ENCODE results near the gene MICALL1. TPM values are rescaled to one million over a fixed set of nuclear protein-coding genes. Genes with fewer than 3 reads are reported as not detected.

Gene MICALL1
- total RNA-seq, 1 donor from 2014 or later = 65.5 TPM

DNA sequence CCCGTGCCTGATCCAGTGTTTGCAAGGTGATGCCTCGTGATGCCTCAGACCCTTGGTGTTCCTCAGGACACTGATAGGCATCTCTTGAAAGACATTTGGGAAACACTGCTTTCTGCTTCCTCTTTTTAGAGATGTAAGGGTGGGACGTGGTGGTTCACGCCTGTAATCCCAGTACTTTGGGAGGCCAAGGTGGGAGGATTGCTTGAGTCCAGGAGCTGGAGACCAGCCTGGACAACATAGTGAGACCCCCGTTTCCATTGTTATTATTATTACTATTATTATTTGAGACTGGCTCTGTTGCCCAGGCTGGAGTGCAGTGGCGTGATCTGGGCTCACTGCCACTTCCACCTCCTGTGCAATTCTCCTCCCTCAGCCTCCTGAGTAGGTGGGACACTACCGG, 84.8 kb downstream of the MICALL1 start:
- Mint-ChIP-seq H3K27me3 (ENCODE audit: low read depth) (no peaks in the 10 kb centered on the region), H3K36me3 (ENCODE audit: low read depth) (no peaks in the 10 kb centered on the region), H3K4me1 (ENCODE audit: low read depth) (no peaks in the 10 kb centered on the region), H3K27ac (ENCODE audit: unreplicated experiment) (no peak overlapping the region), H3K4me3 (ENCODE audit: unreplicated experiment) (no peak overlapping the region), H3K9me3 (ENCODE audit: low read depth) (no peaks in the 10 kb centered on the region)
- DNase-seq (ENCODE audit: low spot score) = no peak
- TF ChIP-seq, protein P1, sequence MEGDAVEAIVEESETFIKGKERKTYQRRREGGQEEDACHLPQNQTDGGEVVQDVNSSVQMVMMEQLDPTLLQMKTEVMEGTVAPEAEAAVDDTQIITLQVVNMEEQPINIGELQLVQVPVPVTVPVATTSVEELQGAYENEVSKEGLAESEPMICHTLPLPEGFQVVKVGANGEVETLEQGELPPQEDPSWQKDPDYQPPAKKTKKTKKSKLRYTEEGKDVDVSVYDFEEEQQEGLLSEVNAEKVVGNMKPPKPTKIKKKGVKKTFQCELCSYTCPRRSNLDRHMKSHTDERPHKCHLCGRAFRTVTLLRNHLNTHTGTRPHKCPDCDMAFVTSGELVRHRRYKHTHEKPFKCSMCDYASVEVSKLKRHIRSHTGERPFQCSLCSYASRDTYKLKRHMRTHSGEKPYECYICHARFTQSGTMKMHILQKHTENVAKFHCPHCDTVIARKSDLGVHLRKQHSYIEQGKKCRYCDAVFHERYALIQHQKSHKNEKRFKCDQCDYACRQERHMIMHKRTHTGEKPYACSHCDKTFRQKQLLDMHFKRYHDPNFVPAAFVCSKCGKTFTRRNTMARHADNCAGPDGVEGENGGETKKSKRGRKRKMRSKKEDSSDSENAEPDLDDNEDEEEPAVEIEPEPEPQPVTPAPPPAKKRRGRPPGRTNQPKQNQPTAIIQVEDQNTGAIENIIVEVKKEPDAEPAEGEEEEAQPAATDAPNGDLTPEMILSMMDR (IDR thresholded peaks at IDR 0.05) = no peak

DNA sequence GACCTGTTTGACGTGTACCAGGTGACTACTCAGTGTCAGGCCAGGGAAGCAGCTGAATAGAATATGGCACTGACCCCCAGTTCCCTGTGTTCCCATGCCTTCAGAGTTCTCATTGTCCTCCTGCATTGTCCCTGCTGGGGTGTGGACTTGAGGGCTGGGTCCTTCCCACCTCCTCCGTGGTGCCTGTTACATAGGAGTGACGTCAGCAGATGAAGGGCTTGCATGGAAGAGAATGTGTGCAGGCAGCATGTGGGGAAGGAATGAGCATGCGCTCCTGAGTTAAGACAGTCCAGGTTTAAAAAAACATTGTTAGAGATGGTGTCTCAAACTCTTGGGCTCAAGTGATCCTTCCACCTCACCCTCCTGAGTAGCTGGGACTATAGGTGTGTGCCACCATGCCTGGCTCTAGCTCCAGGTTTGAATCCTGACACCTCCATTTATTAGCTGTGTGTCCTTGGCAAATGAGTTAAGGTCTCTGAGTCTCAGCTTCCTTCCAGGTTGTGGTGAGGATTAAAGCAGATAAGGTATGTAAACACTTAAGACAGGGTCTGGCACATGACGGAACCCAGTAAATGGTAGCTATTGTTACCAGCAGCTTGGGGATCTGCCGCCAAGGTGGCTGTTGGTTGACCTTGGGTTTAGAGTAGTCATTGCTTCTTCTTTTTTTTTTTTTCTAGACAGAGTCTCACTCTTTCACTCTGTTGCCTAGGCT, 85.8 kb downstream of the MICALL1 start:
- Mint-ChIP-seq H3K36me3 (ENCODE audit: low read depth) (no peaks in the 10 kb centered on the region), H3K4me1 (ENCODE audit: low read depth) (no peaks in the 10 kb centered on the region), H3K4me3 (ENCODE audit: unreplicated experiment) (no peak overlapping the region), H3K27ac (ENCODE audit: unreplicated experiment) (no peak overlapping the region), H3K27me3 (ENCODE audit: low read depth) (no peaks in the 10 kb centered on the region), H3K9me3 (ENCODE audit: low read depth) (no peaks in the 10 kb centered on the region)
- no peak for DNase-seq (ENCODE audit: low spot score)
- TF ChIP-seq, protein P1 (IDR thresholded peaks at IDR 0.05) = no peak

Small RNAs within 50 kb of the gene (microRNA-seq; reads per million reads assigned to microRNA genes)
- gene MIR4534 (ENCODE audit: borderline number of aligned reads) (not detected), gene MIR6820 (ENCODE audit: borderline number of aligned reads) (3.3 reads per million)

Other genes starting within 250 kb of the MICALL1 start
- 14.8 to 17.2 TPM (median 15.2 TPM) in 3 replicates for gene PDXP, start 247.6 kb upstream of the MICALL1 start, total RNA-seq
- gene LGALS1, start 230.7 kb upstream of the MICALL1 start, total RNA-seq = 1,066 to 2,807 TPM (median 2,760 TPM) in 3 replicates
- 12.1 to 18.7 TPM (median 12.8 TPM) in 3 replicates for gene NOL12, start 220.0 kb upstream of the MICALL1 start, total RNA-seq
- 47.9 to 49.8 TPM (median 49.5 TPM) in 3 replicates for gene TRIOBP, start 209.2 kb upstream of the MICALL1 start, total RNA-seq
- gene GCAT, start 98.4 kb upstream of the MICALL1 start, total RNA-seq = 23.1 to 24.8 TPM (median 23.6 TPM) in 3 replicates
- 0.37 to 0.41 TPM in 2 of 3 replicates, not detected in the other for gene GALR3, start 82.9 kb upstream of the MICALL1 start, total RNA-seq
- 17.6 to 17.8 TPM (median 17.7 TPM) in 3 replicates for gene ANKRD54, start 62.0 kb upstream of the MICALL1 start, total RNA-seq
- gene EIF3L, start 56.9 kb upstream of the MICALL1 start, total RNA-seq = 312 to 325 TPM (median 323 TPM) in 3 replicates
- not detected in 3 replicates for gene C22orf23, start 47.3 kb downstream of the MICALL1 start, total RNA-seq
- gene POLR2F, start 47.4 kb downstream of the MICALL1 start, total RNA-seq = 63.0 to 72.6 TPM (median 67.5 TPM) in 3 replicates
- not detected in 3 replicates for gene SOX10, start 78.3 kb downstream of the MICALL1 start, total RNA-seq
- gene PICK1, start 151.1 kb downstream of the MICALL1 start, total RNA-seq = 13.5 to 22.6 TPM (median 19.1 TPM) in 3 replicates
- gene SLC16A8, start 177.9 kb downstream of the MICALL1 start, total RNA-seq = 0.50 TPM in 1 of 3 replicates, not detected in the others
- 0.21 to 0.42 TPM in 2 of 3 replicates, not detected in the other for gene BAIAP2L2, start 204.4 kb downstream of the MICALL1 start, total RNA-seq

Measured in chondrocyte (in vitro differentiated cells).